ENCODE measurements around the gene CUL5. TPM values are rescaled to one million over a fixed set of nuclear protein-coding genes. Genes with fewer than 3 reads are reported as not detected.

The CUL5 gene
- 100 to 1,000 TPM in 1 of 9 donors, 10 to 100 TPM in 8; 16.0 to 114 (median 41.6) TPM for total RNA-seq
- polyA plus RNA-seq, result 10 to 100 TPM in 1 of 3 donors, 1 to 10 TPM in 2; 4.2 to 28.9 (median 5.4) TPM
- long read RNA-seq, donor 1, partial matches to known transcripts, result 5 of 7 reads
- long read RNA-seq, donor 1, other reads (novel, unspliced or antisense), result 0 of 7 reads
- long read RNA-seq, donor 2, partial matches to known transcripts, result 26 of 28 reads
- long read RNA-seq, donor 2, other reads (novel, unspliced or antisense), result 0 of 28 reads
- long read RNA-seq, donor 3, full-length matches to known transcripts, result 5 of 5 reads
- long read RNA-seq, donor 3, partial matches to known transcripts, result 0 of 5 reads
- long read RNA-seq, donor 3, other reads (novel, unspliced or antisense), result 0 of 5 reads
- long read RNA-seq, donor 4, full-length matches to known transcripts, result 1 of 46 reads
- long read RNA-seq, donor 4, partial matches to known transcripts, result 39 of 46 reads
- long read RNA-seq, donor 4, other reads (novel, unspliced or antisense), result 6 of 46 reads
- long read RNA-seq, donor 5, full-length matches to known transcripts, result 24 of 30 reads
- long read RNA-seq, donor 5, partial matches to known transcripts, result 3 of 30 reads
- long read RNA-seq, donor 5, other reads (novel, unspliced or antisense), result 3 of 30 reads
- long read RNA-seq, donor 6, full-length matches to known transcripts, result 1 of 28 reads
- long read RNA-seq, donor 6, partial matches to known transcripts, result 23 of 28 reads
- long read RNA-seq, donor 6, other reads (novel, unspliced or antisense), result 4 of 28 reads
- long read RNA-seq, donor 7, partial matches to known transcripts, result 0 of 2 reads
- long read RNA-seq, donor 7, other reads (novel, unspliced or antisense), result 0 of 2 reads
- long read RNA-seq, donor 8, full-length matches to known transcripts, result 6 of 44 reads
- long read RNA-seq, donor 8, partial matches to known transcripts, result 38 of 44 reads
- long read RNA-seq, donor 8, other reads (novel, unspliced or antisense), result 0 of 44 reads
- long read RNA-seq, donor 9, full-length matches to known transcripts, result 6 of 29 reads
- long read RNA-seq, donor 9, partial matches to known transcripts, result 23 of 29 reads
- long read RNA-seq, donor 9, other reads (novel, unspliced or antisense), result 0 of 29 reads
- long read RNA-seq, donor 10, full-length matches to known transcripts, result 1 of 1 reads
- long read RNA-seq, donor 10, partial matches to known transcripts, result 0 of 1 reads
- long read RNA-seq, donor 10, other reads (novel, unspliced or antisense), result 0 of 1 reads

- no peaks in the 10 kb centered on the region for H3K36me3 ChIP-seq (replicated peaks in 1 of 2)
- TF ChIP-seq, protein P1, sequence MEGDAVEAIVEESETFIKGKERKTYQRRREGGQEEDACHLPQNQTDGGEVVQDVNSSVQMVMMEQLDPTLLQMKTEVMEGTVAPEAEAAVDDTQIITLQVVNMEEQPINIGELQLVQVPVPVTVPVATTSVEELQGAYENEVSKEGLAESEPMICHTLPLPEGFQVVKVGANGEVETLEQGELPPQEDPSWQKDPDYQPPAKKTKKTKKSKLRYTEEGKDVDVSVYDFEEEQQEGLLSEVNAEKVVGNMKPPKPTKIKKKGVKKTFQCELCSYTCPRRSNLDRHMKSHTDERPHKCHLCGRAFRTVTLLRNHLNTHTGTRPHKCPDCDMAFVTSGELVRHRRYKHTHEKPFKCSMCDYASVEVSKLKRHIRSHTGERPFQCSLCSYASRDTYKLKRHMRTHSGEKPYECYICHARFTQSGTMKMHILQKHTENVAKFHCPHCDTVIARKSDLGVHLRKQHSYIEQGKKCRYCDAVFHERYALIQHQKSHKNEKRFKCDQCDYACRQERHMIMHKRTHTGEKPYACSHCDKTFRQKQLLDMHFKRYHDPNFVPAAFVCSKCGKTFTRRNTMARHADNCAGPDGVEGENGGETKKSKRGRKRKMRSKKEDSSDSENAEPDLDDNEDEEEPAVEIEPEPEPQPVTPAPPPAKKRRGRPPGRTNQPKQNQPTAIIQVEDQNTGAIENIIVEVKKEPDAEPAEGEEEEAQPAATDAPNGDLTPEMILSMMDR (IDR thresholded peaks at IDR 0.05), result peak; percentile 75 to 93 (median 86)
- peak; percentile 67 to 69 for TF ChIP-seq POLR2A (IDR thresholded peaks at IDR 0.05)
- H3K4me3 ChIP-seq, result peak within 1 kb of the TSS; percentile 46 to 99 (median 96)
- intact Hi-C loops (cut with DNase I), result no loop called here
- peak within 1 kb of the TSS; percentile 89 to 98 (median 98) for H3K27ac ChIP-seq
- H3K27me3 ChIP-seq, result no peaks in the 10 kb centered on the region
- WGBS, 4 donors, result 0 to 3% (median 1%) methylated on average over 3 to 72 of the region's 72 CpGs
- H3K9me3 ChIP-seq (replicated peaks in 1 of 3), result no peaks in the 10 kb centered on the region
- H3K4me1 ChIP-seq (replicated peaks in 1 of 2), result peaks cover 22 to 39% of the 10 kb centered on the region in 2 donors
- peak; percentile 90 to 96 (median 93) for DNase-seq
Measured at GRCh38 chr11:108008656-108009496, at the start of gene CUL5. CUL5 (plus strand) TSS chr11:108008898; CDS start chr11:108009349, 451 bp downstream.

- Histone ChIP-seq H3K36me3 (replicated peaks in 1 of 2) (no peaks in the 10 kb centered on the region), H3K9me3 (replicated peaks in 1 of 3) (no peaks in the 10 kb centered on the region), H3K4me1 (replicated peaks in 1 of 2) (peaks cover 0 to 4% of the 10 kb centered on the region in 2 donors), H3K4me3 (no peak overlapping the region), H3K27ac (no peak overlapping the region), H3K27me3 (no peaks in the 10 kb centered on the region)
- 66 to 83% (median 76%) methylated on average over 3 of the region's 3 CpGs for WGBS, 4 donors
- intact Hi-C loops (cut with DNase I), result no loop called here
- no peak for DNase-seq
- TF ChIP-seq POLR2A (IDR thresholded peaks at IDR 0.05), result no peak
- TF ChIP-seq, protein P1 (IDR thresholded peaks at IDR 0.05), result no peak
Measured at GRCh38 chr11:107961480-107961879, 47.2 kb upstream of the CUL5 start.

GRCh38 chr11:107962181-107962580 is 46.5 kb upstream of the CUL5 start:
- H3K9me3 ChIP-seq (replicated peaks in 1 of 3), result no peaks in the 10 kb centered on the region
- H3K4me1 ChIP-seq (replicated peaks in 1 of 2), result no peaks in the 10 kb centered on the region
- 62 to 79% (median 68%) methylated on average over 1 of the region's 1 CpG for WGBS, 4 donors
- H3K27ac ChIP-seq, result no peak overlapping the region
- DNase-seq, result no peak
- no peaks in the 10 kb centered on the region for H3K27me3 ChIP-seq
- TF ChIP-seq, protein P1 (IDR thresholded peaks at IDR 0.05), result no peak
- no peak for TF ChIP-seq POLR2A (IDR thresholded peaks at IDR 0.05)
- H3K36me3 ChIP-seq (replicated peaks in 1 of 2), result no peaks in the 10 kb centered on the region
- no peak overlapping the region for H3K4me3 ChIP-seq
- intact Hi-C loops (cut with DNase I), result no loop called here
